Measurements from ENCODE around the gene CHADL. TPM values are rescaled to one million over a fixed set of nuclear protein-coding genes. Genes with fewer than 3 reads are reported as not detected.
A peak's percentile ranks its signal among the peaks of the same experiment; 100 is the strongest.

Gene CHADL
- 0.43 and 0.64 TPM in 2 replicates for total RNA-seq

GRCh38 chr22:41240377-41241132, at the start of gene CHADL:
CHADL (minus strand) TSS chr22:41240931; CDS start chr22:41240881, 50 bp downstream.
- TF ChIP-seq CTCF (IDR thresholded peaks at IDR 0.05; ENCODE audit: insufficient read depth, low read depth, low read length), result no peak
- DNase-seq (ENCODE audit: low read depth), result no peak
- H3K4me3 ChIP-seq (ENCODE audit: low read depth, low read length), result no peak within 1 kb of the TSS

DNA sequence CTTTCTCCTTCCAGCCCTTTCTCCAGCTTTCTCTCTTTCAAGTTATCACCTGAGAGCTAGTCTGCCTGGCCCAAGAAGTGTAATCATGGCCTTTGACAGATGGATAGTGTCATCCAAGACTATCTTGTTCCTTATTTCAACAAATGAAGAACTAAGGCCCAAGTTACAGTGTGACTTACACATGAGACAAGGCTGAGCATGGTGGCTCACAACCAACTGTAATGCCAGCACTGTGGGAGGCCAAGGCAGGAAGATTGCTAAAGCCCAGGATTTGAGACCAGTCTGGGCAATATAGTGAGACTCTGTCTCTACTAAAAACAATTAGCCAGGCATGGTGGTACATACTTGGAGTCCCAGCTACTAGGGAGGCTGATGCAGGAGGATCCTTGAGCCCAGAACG, 48.9 kb upstream of the CHADL start:
- no peak for DNase-seq (ENCODE audit: low read depth)
- no peak overlapping the region for H3K4me3 ChIP-seq (ENCODE audit: low read depth, low read length)
- no peak for TF ChIP-seq CTCF (IDR thresholded peaks at IDR 0.05; ENCODE audit: insufficient read depth, low read depth, low read length)

GRCh38 chr22:41288245-41288946, 47.7 kb upstream of the CHADL start:
- TF ChIP-seq CTCF (IDR thresholded peaks at IDR 0.05; ENCODE audit: insufficient read depth, low read depth, low read length), result no peak

GRCh38 chr22:41286639-41287091, 45.9 kb upstream of the CHADL start:
- no peak for DNase-seq (ENCODE audit: low read depth)
- H3K4me3 ChIP-seq (ENCODE audit: low read depth, low read length), result peak overlapping the region; percentile 76
- no peak for TF ChIP-seq CTCF (IDR thresholded peaks at IDR 0.05; ENCODE audit: insufficient read depth, low read depth, low read length)

More at GRCh38 chr22:41288245-41288946, 47.7 kb upstream of the CHADL start:
- peak; percentile 85 for DNase-seq (ENCODE audit: low read depth)
- no peak overlapping the region for H3K4me3 ChIP-seq (ENCODE audit: low read depth, low read length)

GRCh38 chr22:41285820-41286638, 45.3 kb upstream of the CHADL start, which contains the start of gene RANGAP1:
RANGAP1 (minus strand) TSS chr22:41286187; CDS start chr22:41281044, 5,143 bp downstream.
- peak; percentile 32 for TF ChIP-seq CTCF (IDR thresholded peaks at IDR 0.05; ENCODE audit: insufficient read depth, low read depth, low read length)

GRCh38 chr22:41285441-41285819, 44.7 kb upstream of the CHADL start:
- H3K4me3 ChIP-seq (ENCODE audit: low read depth, low read length), result peak overlapping the region; percentile 82
- no peak for TF ChIP-seq CTCF (IDR thresholded peaks at IDR 0.05; ENCODE audit: insufficient read depth, low read depth, low read length)
- peak; percentile 91 for DNase-seq (ENCODE audit: low read depth)

More at GRCh38 chr22:41285820-41286638, 45.3 kb upstream of the CHADL start, which contains the start of gene RANGAP1:
- DNase-seq (ENCODE audit: low read depth), result peak; percentile 98
- peak within 1 kb of the TSS; percentile 82 for H3K4me3 ChIP-seq (ENCODE audit: low read depth, low read length)
